Heart left ventricle (tissue), 13 donors: Measurements from ENCODE around the gene PKD1.

Source experiments
- CTCF ChIP-seq, 12 donors: fragments of 200-600 bp; sonication (generic) in 4 of 12; IDR thresholded peaks; one replicate each; pipeline versions ENCODE4 v1.5.0 to v1.8.0; 2018 to 2022; ENCODE audit warnings: antibody characterized with exemption in 12 of 12, mild to moderate bottlenecking in 5 of 12
- POLR2A ChIP-seq, 2 donors: fragments of 450-650 bp; IDR thresholded peaks; one replicate each; pipeline ENCODE4 v1.6.1; 2017; ENCODE audit warnings: antibody characterized with exemption in 2 of 2, mild to moderate bottlenecking in 2 of 2, moderate library complexity in 2 of 2
- donor health status: ischemic (EF 13 %, LVEDD 7.1; RV severe dilation, severe dysfunction).
- donor health status: DM: no; HTN: yes; CAD: no.
- donor health status: DM: no; HTN: no; CAD: no.
- donor health status: ischemic (EF 25% LVEDD 6.9; RV normal size, moderate dysfunction).
- donor health status: ischemic (EF 25% LVEDD 5.7; RV mildly dilated, moderate dysfunction).
- donor health status: ischemic (EF 35%, LVEDD 5.7; RV mildly dilated, moderate dysfunction).
- donor health status: nonischemic (EF 11% LVEDD 7.7; RV severe dilation, severe dysfunction).
- donor health status: DM: yes; HTN: yes; CAD: no.
- donor health status: PGD.
- donor health status: ischemic (EF 29% LVEDD 5.4; RV normal size, mild dysfunction).
- donor health status: nonischemic (EF 23%, LVEDD 6.1; RV moderate dilation, normal function).

DNA sequence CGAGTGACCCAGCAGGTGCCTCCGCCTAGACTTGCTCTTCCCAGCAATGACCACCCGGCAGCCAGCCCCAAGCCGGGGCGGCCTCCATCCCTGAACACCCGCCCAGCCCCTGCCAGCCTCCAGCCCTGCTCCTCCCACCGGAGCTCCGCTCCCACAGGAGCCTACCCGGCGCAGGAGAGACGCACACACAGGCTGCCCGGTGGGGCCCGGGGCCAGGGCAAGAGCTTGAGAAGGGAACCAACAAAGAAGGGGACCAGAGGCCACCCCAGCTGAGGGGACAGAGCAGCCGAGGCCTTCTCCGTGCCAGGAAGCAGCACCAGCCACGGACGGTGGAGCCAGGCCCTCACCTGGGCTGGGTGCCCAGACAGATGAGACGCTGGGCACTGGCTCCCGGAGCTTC, 13.8 kb downstream of the PKD1 start:
- TF ChIP-seq CTCF (IDR thresholded peaks at IDR 0.05) (no peak), POLR2A (IDR thresholded peaks at IDR 0.05) (no peak)
